Right lobe of liver (tissue), 6 donors: ENCODE measurements around the gene PTPRT. TPM values are rescaled to one million over a fixed set of nuclear protein-coding genes. Genes with fewer than 3 reads are reported as not detected.
A peak's percentile ranks its signal among the peaks of the same experiment; 100 is the strongest.

Experiments used
- ATAC-seq, 4 donors: fragments of 200-7000 bp; cut with Tn5 transposase; one replicate each; pipeline ENCODE4 v1.9.1; 2020; ENCODE audit warnings: mild to moderate bottlenecking in 4 of 4, moderate library complexity in 4 of 4
- DNase-seq, 3 donors: peaks; one replicate each; pipeline ENCODE4 v3.0.0-alpha.2; 2020
- H3K27ac ChIP-seq, 3 donors: fragments of 200-600 bp; one replicate each; pipeline ENCODE4 v1.8.0; 2022
- H3K27me3 ChIP-seq, 2 donors: fragments of 200-600 bp; one replicate each; pipeline ENCODE4 v1.8.0; 2022
- H3K36me3 ChIP-seq, 4 donors: fragments of 200-600 bp; sonication (generic) in 1 of 4; one replicate each; pipeline versions ENCODE4 v1.5.1 to v1.8.0; 2017 to 2022; ENCODE audit warnings: control low read depth in 1 of 4
- H3K4me1 ChIP-seq, 4 donors: fragments of 200-600 bp; sonication (generic) in 1 of 4; one replicate each; pipeline versions ENCODE4 v1.5.1 to v1.8.0; 2017 to 2022; ENCODE audit warnings: control low read depth in 1 of 4
- H3K4me3 ChIP-seq, 3 donors: fragments of 200-600 bp; one replicate each; pipeline ENCODE4 v1.8.0; 2022
- H3K9me3 ChIP-seq, 4 donors: fragments of 200-600 bp; sonication (generic) in 1 of 4; one replicate each; pipeline versions ENCODE4 v1.5.1 to v1.8.0; 2017 to 2022; ENCODE audit warnings: control low read depth in 1 of 4
- CTCF ChIP-seq, 4 donors: fragments of 200-600 bp in 3 of 4; fragments of 450-650 bp in 1 of 4; IDR thresholded peaks; one replicate each; pipeline versions ENCODE4 v1.5.1 to v1.8.0; 2016 to 2022; ENCODE audit warnings: antibody characterized with exemption in 4 of 4, mild to moderate bottlenecking in 2 of 4
- POLR2A ChIP-seq: fragments of 450-650 bp; IDR thresholded peaks from one replicate; pipeline ENCODE4 v1.6.1; 2017; ENCODE audit warnings: antibody characterized with exemption, mild to moderate bottlenecking
- WGBS: methylation state at CpG from one replicate; pipeline ENCODE4 v1.1.6; 2018; ENCODE audit warnings: low coverage, low lambda C conversion rate; ENCODE audit not compliant: insufficient coverage; ENCODE audit errors: missing lambda C conversion rate; 5-methylcytosine and 5-hydroxymethylcytosine counted together
- intact Hi-C, 2 donors: fragments of 100-400 bp; cut with DNase I; formaldehyde crosslinking; loops; one replicate each; pipeline versions ENCODE4 v1.11.2 to v1.14.1; 2022
- total RNA-seq, 6 experiments: library from RNA; depleted of rRNA in 2 of 6; stranded (reverse); fragments of >200 nt in 2 of 6; fragmentation: NEBNext Ultra II Directional in 3 of 6; extraction: Animal tissue kit (Norgen Biotek cat#: 25700) in 3 of 6; gene quantifications; one replicate each; pipeline versions ENCODE4 v1.1.0 to v1.2.4, GENCODE V29; 2016 to 2023
- donor health status: DM: no; HTN: yes; CAD: no.
- donor health status: DM: no; HTN: no; CAD: no.
- donor health status: DM: no; HTN: no; CAD: no.
- donor health status: DM: no; HTN: yes; CAD: no.
- donor health status: DM: no; HTN: yes; CAD: no.

Gene PTPRT
- total RNA-seq, 6 experiments from 2014 or later: 0.18 to 1.0 (median 0.51) TPM

DNA sequence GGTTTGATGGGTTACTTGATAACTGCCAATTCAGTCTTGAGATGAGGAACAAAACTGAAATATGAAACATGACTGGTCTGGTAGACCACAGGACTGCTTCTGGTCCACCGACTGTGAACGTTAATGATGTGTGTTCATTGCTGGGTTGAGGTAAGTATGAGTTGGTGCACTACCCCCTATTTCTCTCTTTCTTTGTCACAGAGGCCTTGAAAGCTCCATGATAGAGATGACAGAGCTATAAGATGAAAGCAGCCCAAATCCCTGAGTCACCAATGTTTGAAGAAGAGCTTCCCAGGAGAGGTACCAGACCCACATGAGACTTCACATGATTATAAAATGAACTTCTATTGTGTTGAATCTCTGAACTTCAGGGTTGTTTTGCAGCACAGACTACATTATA lies 555.5 kb downstream of the PTPRT start:
- H3K4me3 ChIP-seq: no peak overlapping the region
- TF ChIP-seq POLR2A (no peak), CTCF (IDR thresholded peaks at IDR 0.05) (no peak)
- H3K4me1 ChIP-seq: peaks cover 0 to 1% (median 0%) of the 10 kb centered on the region in 4 donors
- H3K27ac ChIP-seq: no peak overlapping the region
- intact Hi-C loops: no loop called here
- WGBS: 85% methylated on average over 2 of the region's 2 CpGs
- DNase-seq (no peak), ATAC-seq (no peak)
- H3K27me3 ChIP-seq: no peaks in the 10 kb centered on the region
- H3K9me3 ChIP-seq: no peaks in the 10 kb centered on the region
- H3K36me3 ChIP-seq: no peaks in the 10 kb centered on the region

DNA sequence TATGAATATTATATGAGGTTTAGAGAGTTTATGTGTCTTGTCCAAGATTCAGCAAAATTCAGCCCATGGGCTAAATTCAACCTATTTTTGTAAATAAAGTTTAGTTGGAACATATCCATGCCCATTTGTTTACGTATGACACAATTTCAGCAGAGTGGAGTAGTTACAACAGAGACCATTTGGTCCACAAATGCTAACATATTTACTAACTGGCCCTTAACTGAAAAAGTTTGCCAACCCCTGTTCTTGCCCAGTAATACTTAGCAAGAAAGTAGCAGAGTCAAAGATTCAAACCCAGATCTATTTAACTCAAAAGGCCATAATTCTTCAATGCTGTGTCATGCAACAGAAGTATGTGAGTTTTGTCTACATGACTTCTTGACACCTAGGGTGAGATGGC lies 561.0 kb downstream of the PTPRT start:
- Histone ChIP-seq H3K27ac (no peak overlapping the region), H3K27me3 (no peaks in the 10 kb centered on the region), H3K36me3 (no peaks in the 10 kb centered on the region), H3K9me3 (no peaks in the 10 kb centered on the region), H3K4me3 (no peak overlapping the region), H3K4me1 (peaks cover 0 to 11% (median 0%) of the 10 kb centered on the region in 4 donors)
- intact Hi-C loops: no loop called here
- ATAC-seq: peak; percentile 75 to 92 (median 81)
- TF ChIP-seq POLR2A (no peak), CTCF (IDR thresholded peaks at IDR 0.05) (no peak)
- no peak for DNase-seq
- 54% methylated on average over 1 of the region's 1 CpG for WGBS

DNA sequence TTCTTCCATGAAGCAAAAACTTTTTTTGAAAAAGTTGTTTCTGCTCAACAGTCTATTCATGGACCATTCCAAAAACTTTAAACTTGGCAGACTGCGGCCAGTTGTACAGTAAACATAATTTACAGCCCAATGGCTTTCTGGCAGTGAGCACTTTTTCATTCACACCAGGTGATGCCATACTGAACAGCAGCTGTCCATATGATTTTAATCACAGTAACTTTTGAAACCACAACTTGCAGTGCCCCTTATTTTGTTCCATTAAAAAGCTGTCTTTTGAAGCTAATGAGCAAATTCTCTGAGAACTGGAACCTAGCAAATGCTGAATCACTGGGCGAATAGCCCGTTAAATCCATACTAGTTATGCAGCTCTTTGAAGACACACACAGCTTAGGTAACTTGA lies 576.6 kb downstream of the PTPRT start:
- no peak for DNase-seq
- WGBS: 67% methylated on average over 3 of the region's 3 CpGs
- no peak for ATAC-seq

DNA sequence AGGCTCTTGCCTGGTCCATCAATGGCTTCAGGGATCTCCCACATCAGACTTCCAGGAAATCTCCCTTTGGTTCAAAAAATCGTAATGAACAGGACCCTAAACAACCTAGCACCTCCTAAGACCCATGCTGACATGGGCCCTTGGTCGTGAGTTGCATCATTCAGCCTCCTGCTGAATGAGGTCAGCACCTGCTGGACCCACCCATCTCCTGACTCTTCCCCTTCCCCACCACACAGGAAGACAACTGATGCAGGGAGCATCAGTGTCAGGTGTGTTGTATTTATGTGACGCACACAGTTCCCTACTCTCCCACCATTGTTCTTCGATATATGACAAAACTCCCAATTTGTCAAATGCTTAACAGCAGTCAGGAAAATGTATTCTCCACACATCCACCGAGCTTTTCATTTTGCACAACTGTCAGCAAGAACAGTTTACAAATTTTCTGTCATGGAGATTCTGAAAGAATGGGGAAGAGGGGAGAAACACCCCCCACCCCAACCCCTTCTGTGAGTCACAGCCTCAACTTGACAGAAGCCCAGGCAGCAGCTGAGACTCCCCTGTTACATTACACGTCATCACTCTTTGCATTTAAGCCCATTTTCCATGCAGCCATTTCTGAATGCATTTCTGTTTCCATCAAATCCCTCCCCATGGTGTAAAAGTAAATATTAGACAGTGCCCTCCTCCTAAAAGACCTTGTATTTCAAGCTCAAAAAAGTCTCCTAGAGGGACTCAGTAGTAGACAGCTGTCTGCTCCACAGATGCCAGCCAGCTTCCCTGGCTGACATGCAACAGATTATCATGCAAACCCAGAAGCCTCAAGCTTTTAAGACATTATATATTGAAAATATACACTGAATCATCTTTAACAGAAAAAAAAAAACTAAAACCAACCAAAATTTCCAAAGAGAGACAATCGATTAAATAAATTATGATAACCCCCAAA lies 577.5 kb downstream of the PTPRT start:
- Histone ChIP-seq H3K4me3 (no peak overlapping the region), H3K27me3 (no peaks in the 10 kb centered on the region), H3K4me1 (no peaks in the 10 kb centered on the region), H3K36me3 (no peaks in the 10 kb centered on the region), H3K27ac (no peak overlapping the region), H3K9me3 (no peaks in the 10 kb centered on the region)
- WGBS: 44% methylated on average over 7 of the region's 7 CpGs
- intact Hi-C loops: no loop called here
- DNase-seq (no peak), ATAC-seq (no peak)
- TF ChIP-seq POLR2A (no peak), CTCF (IDR thresholded peaks at IDR 0.05) (no peak)

More for the DNA sequence above, 576.6 kb downstream of the PTPRT start:
- intact Hi-C loops: no loop called here
- Histone ChIP-seq H3K4me1 (no peaks in the 10 kb centered on the region), H3K27ac (no peak overlapping the region), H3K4me3 (no peak overlapping the region), H3K36me3 (no peaks in the 10 kb centered on the region), H3K27me3 (no peaks in the 10 kb centered on the region), H3K9me3 (no peaks in the 10 kb centered on the region)
- TF ChIP-seq CTCF (IDR thresholded peaks at IDR 0.05): no peak
- TF ChIP-seq POLR2A: no peak
